ENCODE data around the gene GLDN.

The GLDN gene

DNA sequence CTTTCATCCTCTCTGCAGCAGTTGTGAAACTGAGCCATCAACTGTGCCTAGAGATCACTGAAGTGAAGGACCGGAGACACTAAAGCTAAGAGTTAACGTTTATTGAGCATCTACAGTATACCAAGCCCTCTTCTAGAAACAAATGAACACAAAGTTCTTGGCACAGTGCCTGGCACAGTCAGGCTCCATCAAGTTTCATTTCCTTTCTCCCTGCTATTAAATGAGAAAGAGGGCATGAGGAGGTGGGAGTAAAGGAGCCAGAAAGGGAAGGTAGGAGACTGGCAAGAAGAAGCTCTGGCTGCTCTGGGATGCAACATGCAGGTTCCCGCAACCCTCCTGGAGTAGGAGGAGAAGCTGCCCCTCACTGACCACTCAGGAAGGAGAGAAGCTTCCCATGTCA, 33.6 kb upstream of the GLDN start:
- no peak for DNase-seq (ENCODE audit: low read depth)
- no peak for TF ChIP-seq CTCF (IDR thresholded peaks at IDR 0.05; ENCODE audit: low read depth, low read length, missing control alignments)
- no peak overlapping the region for H3K4me3 ChIP-seq (ENCODE audit: low read depth, low read length)

DNA sequence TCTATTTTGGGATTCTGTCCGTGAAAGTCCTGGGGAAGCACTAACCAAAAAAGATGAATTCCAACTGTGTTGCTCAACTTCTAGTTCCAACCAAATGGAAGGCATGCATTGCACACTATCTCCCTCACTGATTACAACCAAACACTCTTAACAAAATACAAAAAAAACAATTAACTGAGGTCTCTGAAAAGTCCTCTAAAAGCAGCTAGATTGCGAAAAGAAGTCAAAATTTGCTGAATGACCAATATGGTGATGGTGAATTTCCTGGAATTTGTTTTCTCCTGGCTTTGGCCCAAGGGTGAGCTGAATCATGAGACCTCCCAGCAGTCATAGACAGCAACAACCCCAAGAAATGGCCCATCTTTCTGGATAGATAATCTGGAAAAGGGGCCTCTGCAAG, 31.4 kb upstream of the GLDN start:
- no peak for TF ChIP-seq CTCF (IDR thresholded peaks at IDR 0.05; ENCODE audit: low read depth, low read length, missing control alignments)
- H3K4me3 ChIP-seq (ENCODE audit: low read depth, low read length): no peak overlapping the region
- DNase-seq (ENCODE audit: low read depth): no peak

- no peak for DNase-seq (ENCODE audit: low read depth)
- TF ChIP-seq CTCF (IDR thresholded peaks at IDR 0.05; ENCODE audit: low read depth, low read length, missing control alignments): no peak
- H3K4me3 ChIP-seq (ENCODE audit: low read depth, low read length): no peak overlapping the region
Measured at GRCh38 chr15:51311510-51311909, 29.9 kb upstream of the GLDN start.

DNA sequence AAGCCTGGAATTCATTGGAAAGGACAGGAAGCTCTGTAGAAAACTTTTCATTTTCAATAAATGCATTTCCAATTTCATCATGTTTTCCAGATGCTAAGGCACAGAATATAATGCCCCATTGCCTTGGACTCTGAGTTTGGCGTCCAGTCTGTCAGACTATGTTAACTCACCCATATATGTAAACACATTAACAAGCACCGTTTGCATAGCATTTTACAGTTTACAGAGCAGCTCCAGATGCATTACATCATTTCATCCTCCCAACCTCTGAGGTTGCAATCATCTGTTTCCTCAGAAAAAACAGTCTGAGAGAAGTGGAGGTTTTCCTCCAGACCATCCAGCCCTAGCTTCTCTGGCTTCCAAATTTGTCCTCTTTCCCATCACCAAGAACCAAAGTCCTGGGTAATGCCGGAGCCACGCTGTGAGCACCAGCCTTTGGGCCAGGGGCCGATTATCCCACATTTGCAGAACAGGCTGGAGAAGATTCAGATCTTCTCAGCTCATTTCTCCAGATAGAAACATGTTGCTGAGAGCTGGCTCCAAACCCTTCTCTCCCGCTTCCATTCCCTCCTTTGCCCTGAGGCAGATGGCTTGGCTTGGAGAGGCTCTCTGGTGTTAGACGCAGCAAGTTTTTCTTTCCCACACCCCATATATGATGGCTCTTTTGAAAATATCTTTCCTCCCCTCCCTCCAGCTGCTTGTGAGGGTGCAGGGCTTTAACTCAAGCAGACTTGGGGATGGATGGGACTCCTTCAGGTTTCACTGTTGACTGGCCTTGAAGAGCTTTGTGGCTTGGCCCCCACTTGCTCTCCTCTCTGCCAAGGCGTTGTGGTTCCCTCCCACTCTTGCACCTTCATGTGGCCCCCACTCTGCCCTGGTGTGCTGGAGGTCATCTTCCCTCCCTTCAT, 29.0 kb upstream of the GLDN start:
- DNase-seq (ENCODE audit: low read depth): no peak
- no peak for TF ChIP-seq CTCF (IDR thresholded peaks at IDR 0.05; ENCODE audit: low read depth, low read length, missing control alignments)
- H3K4me3 ChIP-seq (ENCODE audit: low read depth, low read length): no peak overlapping the region

GRCh38 chr15:51313074-51313393, 28.4 kb upstream of the GLDN start:
- DNase-seq (ENCODE audit: low read depth): no peak
- no peak overlapping the region for H3K4me3 ChIP-seq (ENCODE audit: low read depth, low read length)

GRCh38 chr15:51313644-51314280, 27.7 kb upstream of the GLDN start:
- H3K4me3 ChIP-seq (ENCODE audit: low read depth, low read length): no peak overlapping the region
- TF ChIP-seq CTCF (IDR thresholded peaks at IDR 0.05; ENCODE audit: low read depth, low read length, missing control alignments): no peak
- DNase-seq (ENCODE audit: low read depth): no peak

More at GRCh38 chr15:51313074-51313393, 28.4 kb upstream of the GLDN start:
- no peak for TF ChIP-seq CTCF (IDR thresholded peaks at IDR 0.05; ENCODE audit: low read depth, low read length, missing control alignments)

Data from GM12864 (cell line).